ENCODE measurements around the gene ACCSL.

Gene ACCSL

GRCh38 chr11:44078794-44079193 is 31.0 kb downstream of the ACCSL start:
- no peak for TF ChIP-seq TOX (CRISPR knock-in tag; IDR thresholded peaks at IDR 0.05; ENCODE audit: borderline replicate concordance)
- no peak for TF ChIP-seq ARNTL (CRISPR knock-in tag; IDR thresholded peaks at IDR 0.05; ENCODE audit: borderline replicate concordance, low read depth)
- TF ChIP-seq ISL1 (CRISPR knock-in tag; IDR thresholded peaks at IDR 0.05), result no peak
- TF ChIP-seq ZFP30 (CRISPR knock-in tag; IDR thresholded peaks at IDR 0.05), result no peak
- ATAC-seq, result no peak

GRCh38 chr11:44079376-44079775 is 31.6 kb downstream of the ACCSL start:
- TF ChIP-seq RARB (CRISPR knock-in tag; IDR thresholded peaks at IDR 0.05) (no peak), ZNF70 (CRISPR knock-in tag; IDR thresholded peaks at IDR 0.05) (no peak), TOX (CRISPR knock-in tag; IDR thresholded peaks at IDR 0.05; ENCODE audit: borderline replicate concordance) (no peak), ZC3H10 (CRISPR knock-in tag; IDR thresholded peaks at IDR 0.05) (no peak)
- no peak for ATAC-seq

- TF ChIP-seq ZC3H10 (CRISPR knock-in tag; IDR thresholded peaks at IDR 0.05), result no peak
- no peak for TF ChIP-seq ESRRG (CRISPR knock-in tag; IDR thresholded peaks at IDR 0.05)
- TF ChIP-seq ARNTL (CRISPR knock-in tag; IDR thresholded peaks at IDR 0.05; ENCODE audit: borderline replicate concordance, low read depth), result no peak
- TF ChIP-seq ZFP3 (CRISPR knock-in tag; IDR thresholded peaks at IDR 0.05), result no peak
- TF ChIP-seq PPARA (CRISPR knock-in tag; IDR thresholded peaks at IDR 0.05; ENCODE audit: borderline replicate concordance), result no peak
- TF ChIP-seq SNAI2 (CRISPR knock-in tag; IDR thresholded peaks at IDR 0.05), result no peak
- no peak for TF ChIP-seq PATZ1 (CRISPR knock-in tag; IDR thresholded peaks at IDR 0.05; ENCODE audit: borderline replicate concordance)
- no peak for TF ChIP-seq OSR1 (CRISPR knock-in tag; IDR thresholded peaks at IDR 0.05)
- TF ChIP-seq CREB5 (CRISPR knock-in tag; IDR thresholded peaks at IDR 0.05; ENCODE audit: low read depth), result no peak
- ATAC-seq, result no peak
These were observed 33.2 kb downstream of the ACCSL start for GRCh38 chr11:44080951-44081350.

- ATAC-seq, result no peak
These were observed 34.9 kb downstream of the ACCSL start for GRCh38 chr11:44082645-44083044.

More at GRCh38 chr11:44082645-44083044, 34.9 kb downstream of the ACCSL start:
- no peak for TF ChIP-seq PATZ1 (CRISPR knock-in tag; IDR thresholded peaks at IDR 0.05; ENCODE audit: borderline replicate concordance)
- TF ChIP-seq TSHZ2 (CRISPR knock-in tag; IDR thresholded peaks at IDR 0.05), result no peak
- TF ChIP-seq SNAI2 (CRISPR knock-in tag; IDR thresholded peaks at IDR 0.05), result no peak
- no peak for TF ChIP-seq TCF4 (CRISPR knock-in tag; IDR thresholded peaks at IDR 0.05; ENCODE audit: borderline replicate concordance)
- no peak for TF ChIP-seq RARB (CRISPR knock-in tag; IDR thresholded peaks at IDR 0.05)
- no peak for TF ChIP-seq TOX (CRISPR knock-in tag; IDR thresholded peaks at IDR 0.05; ENCODE audit: borderline replicate concordance)
- TF ChIP-seq ZFP3 (CRISPR knock-in tag; IDR thresholded peaks at IDR 0.05), result no peak
- no peak for TF ChIP-seq ZFP30 (CRISPR knock-in tag; IDR thresholded peaks at IDR 0.05)
- TF ChIP-seq ZNF565 (CRISPR knock-in tag; conservative IDR thresholded peaks at IDR 0.05; ENCODE audit: low read depth), result no peak
- TF ChIP-seq ZNF70 (CRISPR knock-in tag; IDR thresholded peaks at IDR 0.05), result no peak
- TF ChIP-seq PPARA (CRISPR knock-in tag; IDR thresholded peaks at IDR 0.05; ENCODE audit: borderline replicate concordance), result no peak
